ENCODE data around the gene PDAP1.
"Not testable (repeated sequence)": the region's sequence is repeated elsewhere in the genome, so short reads cannot be mapped to it uniquely, and the experiment has no call there.

The PDAP1 gene

GRCh38 chr7:99395616-99396327 is 12.6 kb downstream of the PDAP1 start:
- DNase-seq = no peak

- no peak for DNase-seq
Observed at GRCh38 chr7:99394188-99394502, 14.3 kb downstream of the PDAP1 start.

GRCh38 chr7:99393355-99394187 is 14.8 kb downstream of the PDAP1 start:
- DNase-seq = no peak

- DNase-seq = peak; percentile 39 to 77 (median 53)
Observed at GRCh38 chr7:99392659-99393354, 15.6 kb downstream of the PDAP1 start.

GRCh38 chr7:99392046-99392445 is 16.4 kb downstream of the PDAP1 start:
- no peak for DNase-seq

GRCh38 chr7:99390941-99391602 is 17.3 kb downstream of the PDAP1 start:
- DNase-seq = no peak

- DNase-seq = no peak
Observed at GRCh38 chr7:99389772-99390171, 18.6 kb downstream of the PDAP1 start.

GRCh38 chr7:99387912-99388311 is 20.5 kb downstream of the PDAP1 start:
- DNase-seq = no peak

- DNase-seq = not testable (repeated sequence)
Observed at GRCh38 chr7:99387239-99387635, 21.2 kb downstream of the PDAP1 start.

GRCh38 chr7:99386584-99387238 is 21.7 kb downstream of the PDAP1 start:
- DNase-seq = no peak

GRCh38 chr7:99385564-99385963 is 22.8 kb downstream of the PDAP1 start:
- DNase-seq = no peak

- no peak for DNase-seq
Observed at GRCh38 chr7:99384523-99384922, 23.9 kb downstream of the PDAP1 start.

GRCh38 chr7:99383791-99384370 is 24.5 kb downstream of the PDAP1 start:
- DNase-seq = no peak

- DNase-seq = no peak
Observed at GRCh38 chr7:99383203-99383602, 25.2 kb downstream of the PDAP1 start.

- DNase-seq = no peak
Observed at GRCh38 chr7:99381664-99382075, 26.7 kb downstream of the PDAP1 start.

GRCh38 chr7:99380823-99381663 is 27.4 kb downstream of the PDAP1 start:
- DNase-seq = peak; percentile 54 to 81 (median 66)

- no peak for DNase-seq
Observed at GRCh38 chr7:99380032-99380822, 28.2 kb downstream of the PDAP1 start.

- not testable (repeated sequence) for DNase-seq
Observed at GRCh38 chr7:99379693-99380031, 28.7 kb downstream of the PDAP1 start.

GRCh38 chr7:99379043-99379577 is 29.3 kb downstream of the PDAP1 start:
- DNase-seq = no peak
